Fibroblast of the aortic adventitia (primary cell): ENCODE measurements around the gene NRIP2. TPM values are rescaled to one million over a fixed set of nuclear protein-coding genes. Genes with fewer than 3 reads are reported as not detected.

ENCODE experiments used
- DNase-seq: peaks from one replicate; pipeline ENCODE4 v3.0.0-alpha.2; 2010; ENCODE audit warnings: low read depth
- H3K4me3 ChIP-seq: 2 replicates; pipeline ENCODE4 v1.5.1; 2011; ENCODE audit warnings: low read depth, mild to moderate bottlenecking, control low read depth, low read length, moderate library complexity
- CTCF ChIP-seq: IDR thresholded peaks from 2 replicates; pipeline ENCODE4 v1.5.1; 2011; ENCODE audit warnings: mild to moderate bottlenecking, low read length, control low read depth, inconsistent platforms; ENCODE audit not compliant: insufficient read depth
- total RNA-seq: library from RNA; depleted of rRNA; stranded (reverse); fragments of >200 nt; gene quantifications from 2 replicates; pipeline ENCODE4 v1.2.3, GENCODE V29; 2012; ENCODE audit warnings: low replicate concordance

Gene NRIP2
- total RNA-seq, 1 donor, result not detected

GRCh38 chr12:2812290-2813213 is 22.3 kb downstream of the NRIP2 start, which contains the start of gene ITFG2:
ITFG2 (plus strand) TSS chr12:2812668; CDS start chr12:2812761, 93 bp downstream.
- no peak for TF ChIP-seq CTCF
- DNase-seq, result peak; percentile 98
- peak within 1 kb of the TSS; percentile 96 for H3K4me3 ChIP-seq

DNA sequence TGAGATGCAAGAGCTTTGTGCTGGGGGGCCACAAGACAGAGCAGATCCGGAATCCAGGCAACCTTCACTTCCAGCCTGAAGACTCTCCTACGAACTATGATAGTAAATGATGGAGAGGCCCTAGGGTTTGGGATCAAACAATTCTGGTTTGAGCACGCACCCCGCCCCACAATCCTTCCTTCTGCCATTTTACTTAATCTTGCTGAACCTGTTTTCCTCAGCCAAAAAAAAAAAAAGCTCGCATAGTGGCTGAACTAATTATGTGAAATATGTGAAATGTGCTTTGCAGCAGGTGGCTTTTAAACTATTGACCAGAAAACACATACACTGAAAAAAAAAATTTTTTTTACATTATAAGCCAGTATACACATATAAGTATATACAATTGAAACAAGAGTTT is 23.0 kb downstream of the NRIP2 start:
- peak overlapping the region; percentile 96 for H3K4me3 ChIP-seq
- no peak for DNase-seq
- TF ChIP-seq CTCF, result no peak

GRCh38 chr12:2806700-2807099 is 28.1 kb downstream of the NRIP2 start:
- H3K4me3 ChIP-seq, result no peak overlapping the region
- no peak for DNase-seq
- TF ChIP-seq CTCF, result no peak

DNA sequence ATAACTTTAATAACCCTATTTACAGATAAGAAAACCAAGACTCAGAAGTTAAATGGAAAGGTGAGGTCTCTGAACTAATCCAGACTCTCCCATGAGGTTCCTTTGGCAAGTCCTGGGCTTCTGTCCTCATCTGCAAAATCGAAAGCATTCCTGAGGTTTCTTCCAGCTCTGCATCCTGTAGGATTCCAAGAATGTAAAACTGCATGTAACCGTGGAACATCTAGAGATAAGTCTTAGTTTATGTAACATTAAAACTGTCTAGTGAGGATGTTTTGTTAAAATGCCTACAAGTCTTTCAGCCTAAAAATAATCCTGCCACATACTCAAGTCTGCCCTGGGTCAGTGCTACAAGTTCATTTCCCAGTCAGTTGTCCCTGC is 29.7 kb downstream of the NRIP2 start:
- no peak for TF ChIP-seq CTCF
- DNase-seq, result peak; percentile 91
- no peak overlapping the region for H3K4me3 ChIP-seq

GRCh38 chr12:2804393-2805142 is 30.3 kb downstream of the NRIP2 start:
- peak; percentile 79 for DNase-seq
- TF ChIP-seq CTCF, result no peak
- H3K4me3 ChIP-seq, result no peak overlapping the region

- no peak for DNase-seq
- H3K4me3 ChIP-seq, result no peak overlapping the region
- no peak for TF ChIP-seq CTCF
Observed at GRCh38 chr12:2803635-2804392, 31.0 kb downstream of the NRIP2 start.
